PC-3 (cell line): ENCODE data around the gene PRSS38. TPM values are rescaled to one million over a fixed set of nuclear protein-coding genes. Genes with fewer than 3 reads are reported as not detected.

Experiments
- ATAC-seq: fragments of 200-7000 bp; cut with Tn5 transposase; 2 replicates; pipeline ENCODE4 v1.9.1; 2020; ENCODE audit warnings: mild to moderate bottlenecking, moderate library complexity
- BruUV-seq: library from RNA; stranded (reverse); fragments of 400-500 nt; replicated peaks from 2 replicates; lab custom pipeline; 2021; lab: Mats Ljungman, UMichigan
- CTCF ChIA-PET: fragments of 300-600 bp; sonication (Branson Sonifier 250); formaldehyde crosslinking; loops from one replicate; lab custom pipeline; 2022; ENCODE audit warnings: antibody characterized with exemption; lab: Charles Lee
- POLR2A ChIA-PET: fragments of 300-600 bp; sonication (Branson Sonifier 250); formaldehyde crosslinking; loops from one replicate; lab custom pipeline; 2022; ENCODE audit warnings: antibody characterized with exemption; ENCODE audit not compliant: unreplicated experiment; lab: Charles Lee
- DNase-seq: peaks from one replicate; pipeline ENCODE4 v3.0.0-alpha.2; 2015
- H2AFZ ChIP-seq: fragments of 300-600 bp; sonication (generic); 2 replicates; pipeline ENCODE4 v1.6.0; 2016; ENCODE audit warnings: antibody characterized with exemption, low read length
- H3F3A ChIP-seq: fragments of 300-600 bp; sonication (generic); one replicate; pipeline ENCODE4 v1.6.0; 2017; ENCODE audit warnings: antibody characterized with exemption, low read length, control low read depth, mild to moderate bottlenecking; ENCODE audit not compliant: unreplicated experiment
- H3K27ac ChIP-seq: fragments of 300-600 bp; sonication (generic); 2 replicates; pipeline ENCODE4 v1.5.1; 2016; ENCODE audit warnings: mild to moderate bottlenecking, low read length
- H3K27me3 ChIP-seq: fragments of 300-600 bp; sonication (generic); 2 replicates; pipeline ENCODE4 v1.6.1; 2016; ENCODE audit warnings: low read length, mixed read lengths
- H3K36me3 ChIP-seq: fragments of 300-600 bp; sonication (generic); 2 replicates; pipeline ENCODE4 v1.6.1; 2016; ENCODE audit warnings: low read depth, mixed run types, low read length, mixed read lengths
- H3K4me1 ChIP-seq: fragments of 300-600 bp; sonication (generic); 2 replicates; pipeline ENCODE4 v1.5.1; 2016; ENCODE audit warnings: low read length; ENCODE audit not compliant: insufficient read depth
- H3K4me2 ChIP-seq: fragments of 300-600 bp; sonication (generic); 2 replicates; pipeline ENCODE4 v1.6.0; 2016; ENCODE audit warnings: low read length
- H3K4me3 ChIP-seq: fragments of 300-600 bp; sonication (generic); 2 replicates; pipeline ENCODE4 v1.5.1; 2016; ENCODE audit warnings: mild to moderate bottlenecking, low read length, mixed read lengths
- H3K79me2 ChIP-seq: fragments of 300-600 bp; sonication (generic); 2 replicates; pipeline ENCODE4 v1.6.1; 2017; ENCODE audit warnings: low read length, mixed read lengths
- H3K9ac ChIP-seq: fragments of 300-600 bp; sonication (generic); 2 replicates; pipeline ENCODE4 v1.6.0; 2016; ENCODE audit warnings: mild to moderate bottlenecking, low read length
- H3K9me2 ChIP-seq: fragments of 300-600 bp; sonication (generic); replicated peaks from 2 replicates; pipeline ENCODE4 v1.6.1; 2016; ENCODE audit warnings: mixed run types, low read length, mixed read lengths
- H3K9me3 ChIP-seq: fragments of 300-600 bp; sonication (generic); 2 replicates; pipeline ENCODE4 v1.6.1; 2016; ENCODE audit warnings: low read length, mixed read lengths
- H4K20me1 ChIP-seq: fragments of 300-600 bp; sonication (generic); 2 replicates; pipeline ENCODE4 v1.6.1; 2016; ENCODE audit warnings: low read length, mixed read lengths
- EZH2 ChIP-seq: fragments of 300-600 bp; sonication (generic); IDR thresholded peaks from one replicate; pipeline ENCODE4 v1.6.1; 2017; ENCODE audit warnings: antibody characterized with exemption, mild to moderate bottlenecking, low read length; ENCODE audit not compliant: unreplicated experiment
- EZH2phosphoT487 ChIP-seq: fragments of 300-600 bp; sonication (generic); IDR thresholded peaks from 2 replicates; pipeline ENCODE4 v1.6.1; 2018; ENCODE audit warnings: mild to moderate bottlenecking, antibody characterized with exemption, low read length, borderline replicate concordance
- intact Hi-C: fragments of 100-400 bp; cut with micrococcal nuclease; formaldehyde crosslinking; loops from 2 replicates; pipeline ENCODE4 v1.9.0; 2023
- total RNA-seq: library from RNA; depleted of rRNA; stranded (reverse); fragments of >200 nt; gene quantifications from 2 replicates; pipeline ENCODE4 v1.2.3, GENCODE V29; 2014
- TF ChIP-seq, protein P1 (sequence below): fragments of 300-600 bp; sonication (generic); conservative IDR thresholded peaks from 2 replicates; pipeline ENCODE4 v1.5.1; 2017; ENCODE audit warnings: antibody characterized with exemption, low read depth, mild to moderate bottlenecking, low read length

The PRSS38 gene
- total RNA-seq, 1 experiment from 2014 or later: not detected

DNA sequence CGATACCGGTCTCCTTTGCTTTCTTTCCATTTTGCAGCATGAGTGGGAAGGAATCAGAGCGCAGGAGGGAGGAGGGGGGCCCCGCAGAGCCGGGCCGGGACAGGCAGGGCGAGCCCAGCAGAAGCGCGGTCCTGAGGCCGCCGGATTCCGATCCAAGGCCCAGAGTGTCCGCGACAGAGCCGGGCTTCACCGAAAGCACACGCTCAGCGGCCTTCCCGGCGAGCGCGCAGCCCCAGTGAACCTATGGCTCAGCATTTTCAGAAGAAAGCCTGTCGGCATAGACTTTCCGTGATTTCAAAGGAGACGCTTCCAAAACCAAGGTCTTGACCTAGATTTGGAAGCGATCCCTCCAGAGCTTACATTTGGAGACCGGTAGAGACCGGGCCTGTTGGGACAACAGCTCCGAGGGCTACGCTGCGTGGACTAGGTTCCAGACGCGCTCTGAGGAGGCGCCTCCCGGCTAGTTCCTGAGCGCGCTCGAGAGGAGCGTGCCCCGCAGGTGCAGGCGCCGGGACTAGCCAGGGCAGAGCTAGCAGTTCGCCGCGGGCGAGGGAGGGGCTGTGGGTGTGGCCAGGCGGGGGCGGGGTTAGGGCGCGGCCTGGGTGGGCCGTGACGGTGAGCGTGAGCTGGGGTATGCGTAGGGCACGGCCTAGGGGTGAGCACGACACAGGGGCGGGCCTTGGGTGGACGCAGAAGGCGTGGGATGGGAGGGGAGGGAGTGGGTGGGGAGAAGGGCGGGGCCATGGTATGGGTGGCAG is 27.8 kb upstream of the PRSS38 start:
- intact Hi-C loops: loop anchor here (1.0 to 10.0 kb wide), 6 partner anchors 18 to 377 kb away; partner anchors contain the start of genes IBA57, JMJD4 and SNAP47
- CTCF ChIA-PET: interaction anchor here (1.2 kb wide), 1 partner anchor 24 kb away, joined by 13 read pairs; no protein-coding TSS in a partner anchor

GRCh38 chr1:227788271-227789083 is 27.0 kb upstream of the PRSS38 start:
- Histone ChIP-seq H3K4me2 (peak overlapping the region; percentile 97), H3K4me1 (peaks cover 18% of the 10 kb centered on the region), H3K36me3 (no peaks in the 10 kb centered on the region), H3F3A (no peaks in the 10 kb centered on the region), H3K9me2 (no peaks in the 10 kb centered on the region), H3K27me3 (no peaks in the 10 kb centered on the region), H4K20me1 (no peaks in the 10 kb centered on the region), H2AFZ (peak overlapping the region; percentile 92), H3K4me3 (peak overlapping the region; percentile 85), H3K27ac (no peak overlapping the region), H3K9me3 (no peaks in the 10 kb centered on the region), H3K9ac (peak overlapping the region; percentile 43), H3K79me2 (no peaks in the 10 kb centered on the region)
- peak; percentile 86 for DNase-seq
- ChIA-PET POLR2A (interaction anchor here (0.6 to 1.1 kb wide), 4 partner anchors 24 to 165 kb away, joined by 3 to 8 read pairs (median 6); partner anchors contain the start of gene WNT9A), CTCF (interaction anchor here (1.2 to 1.6 kb wide), 2 partner anchors 22 to 24 kb away, joined by 5 to 13 read pairs; no protein-coding TSS in a partner anchor)
- peak; percentile 75 for ATAC-seq
- intact Hi-C loops: loop anchor here (1.0 to 10.0 kb wide), 6 partner anchors 17 to 376 kb away; partner anchors contain the start of genes IBA57, JMJD4 and SNAP47
- TF ChIP-seq EZH2 (no peak), EZH2phosphoT487 (no peak)
- TF ChIP-seq, protein P1, sequence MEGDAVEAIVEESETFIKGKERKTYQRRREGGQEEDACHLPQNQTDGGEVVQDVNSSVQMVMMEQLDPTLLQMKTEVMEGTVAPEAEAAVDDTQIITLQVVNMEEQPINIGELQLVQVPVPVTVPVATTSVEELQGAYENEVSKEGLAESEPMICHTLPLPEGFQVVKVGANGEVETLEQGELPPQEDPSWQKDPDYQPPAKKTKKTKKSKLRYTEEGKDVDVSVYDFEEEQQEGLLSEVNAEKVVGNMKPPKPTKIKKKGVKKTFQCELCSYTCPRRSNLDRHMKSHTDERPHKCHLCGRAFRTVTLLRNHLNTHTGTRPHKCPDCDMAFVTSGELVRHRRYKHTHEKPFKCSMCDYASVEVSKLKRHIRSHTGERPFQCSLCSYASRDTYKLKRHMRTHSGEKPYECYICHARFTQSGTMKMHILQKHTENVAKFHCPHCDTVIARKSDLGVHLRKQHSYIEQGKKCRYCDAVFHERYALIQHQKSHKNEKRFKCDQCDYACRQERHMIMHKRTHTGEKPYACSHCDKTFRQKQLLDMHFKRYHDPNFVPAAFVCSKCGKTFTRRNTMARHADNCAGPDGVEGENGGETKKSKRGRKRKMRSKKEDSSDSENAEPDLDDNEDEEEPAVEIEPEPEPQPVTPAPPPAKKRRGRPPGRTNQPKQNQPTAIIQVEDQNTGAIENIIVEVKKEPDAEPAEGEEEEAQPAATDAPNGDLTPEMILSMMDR: no peak
- BruUV-seq: TSS peak; percentile 27

More for the DNA sequence above, 27.8 kb upstream of the PRSS38 start:
- peak overlapping the region; percentile 13 for H3K9ac ChIP-seq
- H3F3A ChIP-seq: no peaks in the 10 kb centered on the region
- POLR2A ChIA-PET: interaction anchor here (0.5 to 1.1 kb wide), 7 partner anchors 24 to 670 kb away, joined by 3 to 24 read pairs (median 5); partner anchors contain the start of gene WNT9A
- H3K9me2 ChIP-seq: no peaks in the 10 kb centered on the region
- H3K9me3 ChIP-seq: no peaks in the 10 kb centered on the region
- no TSS peak for BruUV-seq
- peak overlapping the region; percentile 90 for H3K4me2 ChIP-seq
- no peaks in the 10 kb centered on the region for H4K20me1 ChIP-seq
- DNase-seq: peak; percentile 100
- H3K79me2 ChIP-seq: no peaks in the 10 kb centered on the region
- peak overlapping the region; percentile 75 for H2AFZ ChIP-seq
- H3K4me3 ChIP-seq: peak overlapping the region; percentile 67
- peak; percentile 84 for ATAC-seq
- H3K27ac ChIP-seq: no peak overlapping the region
- H3K27me3 ChIP-seq: no peaks in the 10 kb centered on the region
- no peaks in the 10 kb centered on the region for H3K36me3 ChIP-seq
- TF ChIP-seq EZH2phosphoT487 (peak; percentile 52; the same call in 1 of the 2 replicates), EZH2 (no peak)
- TF ChIP-seq, protein P1: no peak
- peaks cover 18% of the 10 kb centered on the region for H3K4me1 ChIP-seq
